GM21529 (cell line): ENCODE measurements around the gene ERCC2.

Experiments used
- ATAC-seq: cut with Tn5 transposase; IDR thresholded peaks from one replicate; pipeline ENCODE4 v1.9.1; 2021; ENCODE audit not compliant: unreplicated experiment

The ERCC2 gene

GRCh38 chr19:45355910-45356309, 14.5 kb downstream of the ERCC2 start:
- no peak for ATAC-seq

GRCh38 chr19:45355402-45355801, 15.0 kb downstream of the ERCC2 start:
- no peak for ATAC-seq

DNA sequence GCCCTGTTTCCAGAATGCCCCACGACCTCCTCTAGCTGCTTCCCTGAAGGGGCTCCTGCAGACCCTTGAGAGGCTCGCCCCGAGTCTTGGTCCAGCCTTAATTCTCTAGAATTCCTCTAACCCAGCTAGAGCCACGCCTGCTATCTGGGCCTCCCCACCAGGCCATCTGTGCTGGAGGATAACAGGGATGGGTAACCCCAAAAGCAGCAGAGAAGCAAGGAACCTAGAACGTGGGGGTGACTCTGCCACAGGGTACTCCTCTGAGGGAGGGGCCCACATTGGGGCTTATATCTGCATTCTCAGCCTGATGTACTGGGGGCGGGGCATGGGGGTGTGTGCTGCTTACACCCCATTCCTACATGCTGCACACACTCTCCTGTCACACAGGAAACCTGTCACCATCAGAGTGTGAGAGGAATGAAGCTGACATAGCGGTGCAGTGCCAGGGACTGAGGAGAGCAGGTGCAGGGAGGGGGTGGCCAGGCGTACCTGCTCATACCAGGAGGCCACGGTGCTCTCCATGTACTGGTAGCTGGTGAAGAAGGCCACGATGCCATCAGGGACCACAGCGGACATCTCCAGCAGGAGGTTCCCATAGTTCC, 16.0 kb downstream of the ERCC2 start:
- ATAC-seq = no peak

GRCh38 chr19:45352914-45353796, 17.2 kb downstream of the ERCC2 start:
- no peak for ATAC-seq

- no peak for ATAC-seq
These were observed 17.9 kb downstream of the ERCC2 start for GRCh38 chr19:45352471-45352870.

DNA sequence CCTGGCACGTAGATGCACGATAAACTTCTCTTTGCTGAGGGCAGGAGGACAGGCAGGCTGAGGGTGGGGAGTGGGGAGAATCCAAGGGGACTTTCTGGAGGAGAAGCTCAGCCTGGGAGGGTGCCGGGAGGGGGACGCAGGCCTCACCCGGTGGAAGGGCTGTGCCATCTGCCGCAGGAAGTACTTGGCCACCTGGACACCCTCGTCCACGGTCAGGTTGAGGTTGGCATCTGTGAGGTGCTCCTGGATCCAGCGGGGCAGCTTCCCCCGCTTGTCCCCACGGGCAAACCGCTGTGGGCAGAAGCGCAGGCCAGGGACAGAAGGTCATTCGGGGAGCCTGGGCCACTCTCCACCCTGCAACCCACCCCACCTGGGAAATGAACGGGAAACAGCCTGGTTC, 18.3 kb downstream of the ERCC2 start:
- ATAC-seq = no peak

- no peak for ATAC-seq
These were observed 18.9 kb downstream of the ERCC2 start for GRCh38 chr19:45351401-45351952.

DNA sequence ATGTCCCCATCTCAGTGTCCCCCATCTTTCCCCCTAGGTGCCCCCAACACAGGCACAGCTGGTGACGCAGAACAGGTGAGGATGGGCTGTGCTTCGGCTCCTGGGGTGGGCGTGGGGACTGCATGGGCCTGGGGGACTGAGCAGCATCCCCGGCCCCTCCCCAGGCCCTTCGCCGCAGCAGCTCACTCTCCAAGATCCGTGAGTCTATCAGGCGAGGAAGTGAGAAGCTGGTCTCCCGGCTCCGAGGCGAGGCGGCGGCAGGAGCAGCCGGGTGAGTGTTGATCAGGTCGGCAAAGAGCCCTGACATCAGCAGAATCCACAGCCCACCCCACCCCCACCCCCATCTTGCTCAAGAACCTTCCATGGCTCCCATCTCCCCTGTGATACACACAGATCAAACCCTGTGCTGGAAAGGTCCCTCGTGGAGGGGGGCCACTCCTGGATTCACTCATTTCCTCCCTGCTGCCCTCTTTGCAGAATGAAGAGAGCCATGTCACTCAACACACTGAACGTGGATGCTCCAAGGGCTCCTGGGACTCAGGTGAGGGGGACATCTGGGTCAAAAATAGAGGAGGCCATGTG, 19.8 kb downstream of the ERCC2 start:
- no peak for ATAC-seq

DNA sequence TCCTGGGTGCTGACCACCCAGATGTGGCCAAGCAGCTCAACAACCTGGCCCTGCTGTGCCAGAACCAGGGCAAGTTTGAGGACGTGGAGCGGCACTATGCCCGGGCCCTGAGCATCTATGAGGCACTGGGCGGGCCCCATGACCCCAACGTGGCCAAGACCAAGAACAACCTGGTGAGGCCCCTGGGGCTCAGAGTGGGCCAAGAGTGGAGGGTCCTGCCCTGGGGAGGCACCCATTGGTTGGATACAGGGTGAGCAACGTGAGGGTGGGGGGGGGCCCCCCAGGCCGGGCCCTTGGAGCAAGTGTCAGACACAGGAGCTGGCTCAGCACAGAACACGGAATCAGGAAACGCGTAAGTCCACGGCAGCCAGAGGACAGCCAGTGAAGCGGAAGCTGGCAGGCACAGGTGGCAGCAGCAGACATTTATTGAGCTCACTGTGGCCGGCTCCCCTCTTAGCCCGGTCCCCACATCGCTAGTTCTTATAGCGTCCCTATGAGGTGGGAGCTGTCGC, 20.9 kb downstream of the ERCC2 start:
- no peak for ATAC-seq

DNA sequence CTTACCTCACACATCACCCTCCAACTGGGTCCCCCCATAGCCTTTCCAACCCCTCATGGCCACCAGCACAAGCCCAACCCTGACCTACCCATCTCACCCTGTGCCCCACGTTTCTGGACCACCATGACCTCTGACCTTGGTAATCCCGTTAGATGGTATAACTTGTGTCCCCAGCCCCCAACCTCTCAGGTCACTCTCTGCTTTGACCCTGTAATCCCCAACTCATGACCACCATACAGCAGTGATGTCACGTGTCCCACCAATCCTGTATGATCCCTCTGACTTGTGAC, 21.3 kb downstream of the ERCC2 start:
- ATAC-seq = no peak

- no peak for ATAC-seq
These were observed 21.8 kb downstream of the ERCC2 start for GRCh38 chr19:45348367-45349125.

- ATAC-seq = no peak
These were observed 22.6 kb downstream of the ERCC2 start for GRCh38 chr19:45347570-45348366.

DNA sequence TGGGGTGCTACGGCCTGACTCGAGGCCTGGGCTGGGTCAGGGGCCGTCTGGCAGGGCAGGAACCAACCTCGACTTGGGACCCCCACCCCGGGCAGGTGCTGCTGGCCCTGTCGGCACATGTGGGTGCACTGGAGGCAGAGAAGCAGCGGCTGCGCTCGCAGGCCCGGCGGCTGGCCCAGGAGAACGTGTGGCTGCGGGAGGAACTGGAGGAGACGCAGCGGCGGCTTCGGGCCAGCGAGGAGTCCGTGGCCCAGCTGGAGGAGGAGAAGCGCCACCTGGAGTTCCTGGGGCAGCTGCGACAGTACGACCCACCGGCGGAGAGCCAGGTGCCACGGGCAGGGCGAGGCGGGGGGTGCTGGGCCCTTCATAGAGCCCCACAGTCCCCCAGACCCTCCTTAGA, 23.9 kb downstream of the ERCC2 start:
- ATAC-seq = no peak

DNA sequence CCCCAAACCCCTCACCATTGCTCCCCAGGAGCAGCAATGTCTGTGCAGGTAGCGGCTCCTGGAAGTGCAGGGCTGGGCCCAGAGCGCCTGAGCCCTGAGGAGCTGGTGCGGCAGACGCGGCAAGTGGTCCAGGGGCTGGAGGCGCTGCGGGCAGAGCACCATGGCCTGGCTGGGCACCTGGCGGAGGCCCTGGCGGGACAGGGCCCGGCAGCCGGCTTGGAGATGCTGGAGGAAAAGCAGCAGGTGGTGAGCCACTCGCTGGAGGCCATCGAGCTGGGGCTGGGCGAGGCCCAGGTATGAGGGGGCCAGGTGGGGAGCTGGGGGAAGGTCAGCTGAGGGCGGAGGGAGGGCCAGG, 24.9 kb downstream of the ERCC2 start:
- no peak for ATAC-seq

DNA sequence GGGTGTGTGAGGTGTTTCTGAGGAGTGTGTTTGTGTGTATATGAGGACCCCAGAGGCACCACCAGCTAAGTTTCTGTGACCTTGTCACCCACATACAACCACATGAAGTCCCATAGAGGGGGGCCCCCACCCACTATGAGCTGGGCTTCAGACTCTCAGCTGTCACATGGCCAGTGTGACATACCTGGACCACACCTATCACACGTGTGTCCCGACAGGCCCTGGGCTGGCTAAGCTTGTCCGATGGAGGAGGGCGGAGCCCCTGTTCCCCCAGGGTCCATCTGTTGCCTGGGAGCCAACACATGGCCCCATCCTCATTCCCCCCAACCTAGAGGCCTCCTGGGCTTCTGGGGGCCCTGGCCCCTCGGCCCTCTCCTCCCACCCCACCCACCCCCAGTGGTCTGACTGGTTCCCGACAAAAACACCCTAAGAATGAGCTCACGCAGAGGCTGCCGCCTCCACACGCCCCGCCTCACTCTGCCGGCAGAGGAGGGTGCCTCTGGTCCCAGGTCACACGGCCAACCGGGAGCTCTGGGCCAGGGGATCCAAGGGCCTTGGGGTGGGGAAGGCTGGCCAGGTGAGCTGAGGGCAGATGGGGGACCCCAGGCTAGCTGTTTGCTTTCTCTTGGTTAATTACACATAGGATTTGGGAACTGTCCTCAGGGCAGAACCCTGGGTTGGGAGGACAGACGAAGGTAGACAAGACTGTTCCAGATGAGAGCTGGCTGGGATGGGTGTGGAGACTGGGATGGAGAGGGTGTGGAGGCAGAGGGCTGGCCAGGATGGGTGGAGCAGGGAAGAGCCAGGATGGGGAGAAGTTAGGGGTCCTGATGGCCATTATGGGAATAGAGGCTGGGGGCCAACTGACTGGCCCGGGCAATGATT, 25.5 kb downstream of the ERCC2 start:
- ATAC-seq = no peak

DNA sequence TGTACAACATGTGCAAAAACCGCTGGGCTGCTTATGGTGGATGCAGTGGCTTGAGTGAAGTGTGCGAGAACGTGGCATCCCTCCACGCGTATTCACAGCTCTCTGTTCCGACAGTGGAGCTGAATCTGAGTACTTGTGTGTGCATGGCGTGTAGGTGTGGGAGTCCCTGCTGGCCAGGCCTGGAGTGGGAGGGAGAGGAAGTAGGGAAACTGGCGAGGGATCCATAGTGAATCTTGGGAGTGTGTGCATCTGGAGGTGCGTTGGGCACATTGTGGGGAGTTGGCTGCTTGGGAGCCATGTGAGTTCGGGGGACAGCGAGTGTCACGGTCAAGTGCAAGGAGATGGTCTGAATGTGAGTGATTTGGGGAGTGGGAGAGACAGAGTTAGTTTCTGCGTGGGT, 27.5 kb downstream of the ERCC2 start:
- ATAC-seq = no peak

DNA sequence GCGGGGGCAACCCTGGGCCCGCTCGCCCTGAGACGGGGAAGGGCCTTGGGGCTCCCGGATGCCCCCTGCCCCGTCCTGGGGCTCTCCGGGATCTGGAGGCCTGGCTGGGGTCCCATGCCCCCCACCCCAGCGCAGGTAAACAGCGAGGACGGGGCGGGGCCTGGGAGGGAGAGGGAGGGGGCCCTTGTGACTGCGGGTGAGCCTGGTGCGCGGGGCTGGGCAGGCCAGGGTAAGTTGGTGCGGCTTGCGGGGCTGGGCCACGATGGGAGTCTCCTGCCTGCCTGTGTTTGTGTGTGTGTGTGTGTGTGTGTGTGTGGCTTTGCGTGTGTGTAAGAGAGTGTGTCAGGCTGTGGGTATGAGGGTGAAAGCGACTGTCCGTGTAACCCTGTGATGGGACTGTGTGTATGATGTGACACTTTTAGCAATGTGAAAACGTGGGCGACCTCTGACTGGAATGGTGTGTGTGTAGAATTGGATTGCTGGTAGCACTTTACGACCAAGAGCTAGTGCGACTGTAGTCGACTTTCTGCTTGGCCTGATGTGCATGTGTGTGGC, 29.4 kb downstream of the ERCC2 start:
- no peak for ATAC-seq

DNA sequence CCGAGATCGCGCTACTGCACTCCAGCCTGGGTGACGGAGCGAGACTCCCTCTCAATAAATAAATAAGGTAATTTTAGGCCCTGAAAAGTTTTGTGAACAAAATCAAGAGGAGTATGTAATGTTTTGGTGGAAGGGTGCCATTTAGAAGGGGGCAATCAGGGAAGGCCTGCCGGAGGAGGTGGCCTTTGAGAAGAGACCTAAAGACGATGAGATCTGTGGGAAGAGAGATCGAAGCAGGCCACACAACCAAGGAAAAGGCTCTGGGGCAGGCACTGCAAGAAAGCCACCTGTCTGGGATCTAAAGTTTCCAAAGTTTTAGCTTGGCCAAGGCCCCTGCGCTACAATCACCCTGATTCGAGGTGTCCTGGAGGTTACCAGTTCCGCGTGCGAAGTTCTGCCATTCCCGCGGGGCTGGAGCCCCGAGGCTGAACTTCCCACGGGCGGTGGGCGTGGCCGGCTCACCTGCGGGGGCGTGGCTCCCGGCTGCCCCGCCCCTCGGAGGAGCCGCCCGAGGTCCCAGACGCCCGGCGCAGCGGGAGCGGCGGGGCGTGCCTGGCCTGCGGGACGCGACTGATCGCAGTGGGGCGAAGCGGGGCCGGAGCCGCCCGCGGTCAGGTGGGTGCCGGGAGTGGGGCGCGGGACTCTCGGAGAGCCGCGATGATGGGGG, 30.0 kb downstream of the ERCC2 start, which contains the start of gene KLC3:
Gene KLC3 (plus strand): TSS at position 519 of the 667 bp plus-strand sequence. CDS start 4,792 bp downstream, outside the sequence.
- ATAC-seq = no peak

DNA sequence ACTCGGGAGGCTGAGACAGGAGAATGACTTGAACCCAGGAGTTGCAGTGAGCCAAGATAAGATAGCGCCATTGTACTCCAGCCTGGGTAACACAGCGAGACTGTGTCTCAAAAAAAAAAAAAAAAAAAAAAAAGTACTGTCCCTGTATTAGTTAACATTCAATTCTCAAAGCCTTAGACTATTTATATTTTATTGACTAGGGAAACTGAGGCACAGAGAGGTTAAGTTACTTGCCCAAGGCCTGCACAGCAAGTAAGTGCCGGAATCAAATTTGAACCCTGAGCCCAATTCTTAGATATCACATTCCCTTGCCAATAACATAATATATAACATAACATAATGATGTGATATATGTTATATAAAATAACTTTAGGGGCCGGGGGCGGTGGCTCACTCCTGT, 30.7 kb downstream of the ERCC2 start:
- no peak for ATAC-seq
